Endothelial cell of umbilical vein (primary cell): ENCODE data around the gene PTPRK. TPM values are rescaled to one million over a fixed set of nuclear protein-coding genes. Genes with fewer than 3 reads are reported as not detected.

Experiments
- BruUV-seq: library from RNA; stranded (reverse); fragments of 400-500 nt; replicated peaks from 2 replicates; lab custom pipeline; 2021; lab: Mats Ljungman, UMichigan
- CTCF ChIA-PET: fragments of 300-600, 350-600 bp; sonication (Branson Sonifier 250); formaldehyde crosslinking; loops from one replicate; lab custom pipeline; 2021; ENCODE audit warnings: antibody characterized with exemption, inconsistent platforms; lab: Charles Lee
- POLR2A ChIA-PET: fragments of 300-600, 350-600 bp; sonication (Branson Sonifier 250); formaldehyde crosslinking; loops from one replicate; lab custom pipeline; 2021; ENCODE audit warnings: antibody characterized with exemption, inconsistent platforms; lab: Charles Lee
- DNase-seq: peaks from one replicate; pipeline ENCODE4 v3.0.0-alpha.2; 2011; ENCODE audit warnings: low read depth, low spot score
- FAIRE-seq: peaks from 2 replicates; lab custom pipeline; 2011; peaks lifted over from hg19 to GRCh38; lab: Jason Lieb, UNC
- H2AFZ ChIP-seq: 2 replicates; pipeline ENCODE4 v1.6.0; 2012; ENCODE audit warnings: low read depth, low read length, control low read depth, inconsistent platforms
- H3K27ac ChIP-seq: 2 replicates; pipeline ENCODE4 v1.5.1; 2011; ENCODE audit warnings: low read depth, mild to moderate bottlenecking, control low read depth, low read length, moderate library complexity; ENCODE audit not compliant: insufficient read depth
- H3K27me3 ChIP-seq, 2 experiments: 2 replicates each; pipeline versions ENCODE4 v1.6.0 to v1.6.1; 2011; ENCODE audit warnings: low read length in 2 of 2, mixed read lengths in 1 of 2; ENCODE audit not compliant: control insufficient read depth in 2 of 2, insufficient read depth in 2 of 2
- H3K36me3 ChIP-seq, 2 experiments: 2 replicates in 1 of 2; 3 replicates in 1 of 2; pipeline ENCODE4 v1.5.1; 2011; ENCODE audit warnings: low read length in 2 of 2, mild to moderate bottlenecking in 1 of 2, moderate library complexity in 1 of 2; ENCODE audit not compliant: control insufficient read depth in 2 of 2, insufficient read depth in 2 of 2; ENCODE audit errors: extremely low read depth in 1 of 2
- H3K4me1 ChIP-seq: 3 replicates; pipeline ENCODE4 v1.5.1; 2011; ENCODE audit warnings: mild to moderate bottlenecking, low read length; ENCODE audit not compliant: control insufficient read depth, insufficient read depth; ENCODE audit errors: extremely low read depth
- H3K4me2 ChIP-seq: 2 replicates; pipeline ENCODE4 v1.6.1; 2011; ENCODE audit warnings: low read length, control low read depth, mixed read lengths; ENCODE audit not compliant: insufficient read depth
- H3K4me3 ChIP-seq, 3 experiments: fragments of 200-600 bp in 1 of 3; sonication (generic), shearing (Covaris generic) in 1 of 3; replicated peaks in 1 of 3; 2 replicates each; pipeline ENCODE4 v1.5.1; 2011 to 2016; ENCODE audit warnings: control low read depth in 3 of 3, low read length in 3 of 3, mild to moderate bottlenecking in 2 of 3, inconsistent platforms in 1 of 3, low read depth in 1 of 3, moderate library complexity in 1 of 3; ENCODE audit not compliant: insufficient read depth in 1 of 3
- H3K79me2 ChIP-seq: 2 replicates; pipeline ENCODE4 v1.6.0; 2012; ENCODE audit warnings: low read length, inconsistent platforms; ENCODE audit not compliant: control insufficient read depth, insufficient read depth
- H3K9ac ChIP-seq: replicated peaks from 2 replicates; pipeline ENCODE3; 2011; ENCODE audit warnings: low read length, control low read depth; ENCODE audit not compliant: insufficient read depth; ENCODE audit errors: extremely low read depth
- H3K9me1 ChIP-seq: replicated peaks from 3 replicates; pipeline ENCODE4 v1.6.0; 2011; ENCODE audit warnings: mild to moderate bottlenecking, low read length; ENCODE audit not compliant: control insufficient read depth, insufficient read depth; ENCODE audit errors: extremely low read depth
- H3K9me3 ChIP-seq: replicated peaks from 2 replicates; pipeline ENCODE4 v1.5.1; 2012; ENCODE audit warnings: low read length, inconsistent platforms; ENCODE audit not compliant: control insufficient read depth, insufficient read depth
- H4K20me1 ChIP-seq: replicated peaks from 2 replicates; pipeline ENCODE3; 2011; ENCODE audit warnings: mild to moderate bottlenecking, low read length; ENCODE audit not compliant: control insufficient read depth, insufficient read depth; ENCODE audit errors: extremely low read depth
- EZH2 ChIP-seq: IDR thresholded peaks from 2 replicates; pipeline ENCODE4 v1.6.1; 2012; ENCODE audit warnings: borderline replicate concordance, low read depth, mild to moderate bottlenecking, moderate library complexity, low read length, inconsistent platforms; ENCODE audit not compliant: severe bottlenecking
- FOS ChIP-seq: IDR thresholded peaks from 2 replicates; pipeline ENCODE4 v1.6.1; 2011; ENCODE audit warnings: mild to moderate bottlenecking, low read length, moderate library complexity, borderline replicate concordance; ENCODE audit not compliant: insufficient read depth
- GATA2 ChIP-seq: IDR thresholded peaks from 2 replicates; pipeline ENCODE4 v1.7.0; 2011; ENCODE audit warnings: low read depth, mild to moderate bottlenecking, moderate library complexity, mixed read lengths, low read length; ENCODE audit not compliant: insufficient read length, insufficient read depth
- MYC ChIP-seq: IDR thresholded peaks from one replicate; pipeline ENCODE4 v1.6.1; 2011; ENCODE audit warnings: mild to moderate bottlenecking, low read depth, low read length
- POLR2A ChIP-seq: IDR thresholded peaks from 2 replicates; pipeline ENCODE4 v1.6.1; 2012; ENCODE audit warnings: low read depth, mild to moderate bottlenecking, control low read depth, low read length
- POLR2AphosphoS5 ChIP-seq: IDR thresholded peaks from 2 replicates; pipeline ENCODE4 v1.6.1; 2012; ENCODE audit warnings: low read depth, mild to moderate bottlenecking, control low read depth, low read length, moderate library complexity; ENCODE audit not compliant: insufficient read depth
- dilution Hi-C: fragments of 300-500 bp; cut with MboI; formaldehyde crosslinking; loops from one replicate; pipeline ENCODE4 v1.15.0; 2019; ENCODE audit warnings: low sequenced_read_pairs; ENCODE audit not compliant: extremely low pct_ligation_motif_present
- intact Hi-C: fragments of 100-400 bp; cut with micrococcal nuclease; formaldehyde crosslinking; loops from one replicate; pipeline ENCODE4 v1.10.0; 2022
- polyA plus RNA-seq, 4 experiments: library from polyadenylated mRNA; depleted of rRNA in 3 of 4; stranded (reverse) in 3 of 4; unstranded in 1 of 4; fragments of >200 nt; gene quantifications; 2 replicates each; pipeline versions ENCODE4 v1.2.1 to v1.2.3, GENCODE V29; 2011 to 2012; ENCODE audit warnings: missing spikeins in 1 of 4
- total RNA-seq: library from RNA; stranded (reverse); gene quantifications from 2 replicates; pipeline ENCODE4 v1.2.3, GENCODE V29; 2021
- TF ChIP-seq, protein P1 (sequence below), 2 donors: IDR thresholded peaks; 1 replicate in 1 of 2; 2 replicates in 1 of 2; pipeline ENCODE4 v1.5.1; 2011; ENCODE audit warnings: low read length in 2 of 2, mild to moderate bottlenecking in 2 of 2, moderate library complexity in 2 of 2, control low read depth in 1 of 2, inconsistent platforms in 1 of 2, low read depth in 1 of 2; ENCODE audit not compliant: insufficient read depth in 1 of 2; ENCODE audit errors: extremely low read depth in 1 of 2
- TF ChIP-seq, protein P2 (sequence below): IDR thresholded peaks from 2 replicates; pipeline ENCODE4 v1.6.1; 2011; ENCODE audit not compliant: insufficient read depth, insufficient read length

Gene PTPRK
- total and polyA plus RNA-seq, 2 donors (not counting 3 experiments of a cell fraction or from before 2014, with no cell fraction given): 15.2 to 74.0 TPM

DNA sequence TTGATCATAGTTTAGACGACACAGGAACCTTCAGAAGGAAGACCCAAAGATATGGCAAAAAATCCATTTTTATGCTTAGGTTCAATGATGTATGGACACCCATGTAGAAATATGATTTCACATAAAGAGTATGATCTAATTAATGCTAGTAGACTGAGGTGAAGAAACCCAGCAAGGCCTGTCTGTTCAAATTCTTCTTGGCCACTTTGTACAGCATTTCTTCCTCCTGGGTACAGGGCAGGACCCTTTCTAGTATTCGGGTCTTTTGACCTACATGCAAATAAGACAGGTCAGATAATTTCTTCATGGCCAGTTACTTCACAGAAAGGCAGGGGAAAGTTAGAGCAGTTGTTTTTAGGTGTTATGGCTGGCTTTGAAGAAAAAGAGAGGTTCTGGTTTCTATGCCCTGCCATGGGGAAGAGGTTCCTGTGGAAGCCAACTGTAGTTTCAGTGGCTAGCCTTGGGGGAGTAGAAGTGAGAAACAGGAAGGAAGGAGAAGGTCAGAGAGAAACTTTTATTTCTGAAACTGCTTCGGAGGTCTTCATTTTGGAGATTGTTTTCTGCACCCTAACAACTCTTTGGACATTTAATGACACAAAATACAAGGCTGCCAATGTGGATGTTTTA, 208.3 kb downstream of the PTPRK start:
- H3K9me1 ChIP-seq: no peaks in the 10 kb centered on the region
- no TSS peak for BruUV-seq
- intact Hi-C loops: no loop called here
- ChIA-PET POLR2A (no interaction called here), CTCF (no interaction called here)
- no peaks in the 10 kb centered on the region for H3K36me3 ChIP-seq
- H3K27ac ChIP-seq: no peak overlapping the region
- no peak overlapping the region for H3K4me3 ChIP-seq
- H3K27me3 ChIP-seq: no peaks in the 10 kb centered on the region
- no peaks in the 10 kb centered on the region for H3K9me3 ChIP-seq
- H3K4me1 ChIP-seq: peaks cover 7% of the 10 kb centered on the region
- peaks cover 20% of the 10 kb centered on the region for H3K79me2 ChIP-seq
- dilution Hi-C loops: no loop called here
- FAIRE-seq (no peak), DNase-seq (no peak)
- no peak overlapping the region for H2AFZ ChIP-seq
- no peak for TF ChIP-seq FOS
- no peak for TF ChIP-seq POLR2AphosphoS5
- TF ChIP-seq, protein P1, sequence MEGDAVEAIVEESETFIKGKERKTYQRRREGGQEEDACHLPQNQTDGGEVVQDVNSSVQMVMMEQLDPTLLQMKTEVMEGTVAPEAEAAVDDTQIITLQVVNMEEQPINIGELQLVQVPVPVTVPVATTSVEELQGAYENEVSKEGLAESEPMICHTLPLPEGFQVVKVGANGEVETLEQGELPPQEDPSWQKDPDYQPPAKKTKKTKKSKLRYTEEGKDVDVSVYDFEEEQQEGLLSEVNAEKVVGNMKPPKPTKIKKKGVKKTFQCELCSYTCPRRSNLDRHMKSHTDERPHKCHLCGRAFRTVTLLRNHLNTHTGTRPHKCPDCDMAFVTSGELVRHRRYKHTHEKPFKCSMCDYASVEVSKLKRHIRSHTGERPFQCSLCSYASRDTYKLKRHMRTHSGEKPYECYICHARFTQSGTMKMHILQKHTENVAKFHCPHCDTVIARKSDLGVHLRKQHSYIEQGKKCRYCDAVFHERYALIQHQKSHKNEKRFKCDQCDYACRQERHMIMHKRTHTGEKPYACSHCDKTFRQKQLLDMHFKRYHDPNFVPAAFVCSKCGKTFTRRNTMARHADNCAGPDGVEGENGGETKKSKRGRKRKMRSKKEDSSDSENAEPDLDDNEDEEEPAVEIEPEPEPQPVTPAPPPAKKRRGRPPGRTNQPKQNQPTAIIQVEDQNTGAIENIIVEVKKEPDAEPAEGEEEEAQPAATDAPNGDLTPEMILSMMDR (IDR thresholded peaks at IDR 0.05; ENCODE audit: extremely low read depth in 1 of 2, insufficient read depth in 1 of 2, low read depth in 1 of 2, low read length in 2 of 2): no peak
- TF ChIP-seq GATA2: no peak
- no peak for TF ChIP-seq EZH2
- TF ChIP-seq, protein P2, sequence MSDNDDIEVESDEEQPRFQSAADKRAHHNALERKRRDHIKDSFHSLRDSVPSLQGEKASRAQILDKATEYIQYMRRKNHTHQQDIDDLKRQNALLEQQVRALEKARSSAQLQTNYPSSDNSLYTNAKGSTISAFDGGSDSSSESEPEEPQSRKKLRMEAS: no peak
- TF ChIP-seq POLR2A: no peak
- no peak for TF ChIP-seq MYC
- H3K9ac ChIP-seq: no peak overlapping the region
- H4K20me1 ChIP-seq: peaks cover 2% of the 10 kb centered on the region
- no peak overlapping the region for H3K4me2 ChIP-seq
